ENCODE measurements around the gene MFF. TPM values are rescaled to one million over a fixed set of nuclear protein-coding genes. Genes with fewer than 3 reads are reported as not detected.

The MFF gene
- total and polyA plus RNA-seq, 2 of the 8 experiments (the other 6 are each of a cell fraction or from before 2014, with no cell fraction given), result 36.2 to 86.8 TPM

- Histone ChIP-seq H3K79me1 (ENCODE audit: low read depth, low read length) (no peaks in the 10 kb centered on the region), H3K4me1 (replicated peaks in 1 of 4; ENCODE audit: control insufficient read depth in 3 of 4, insufficient read depth in 4 of 4, low read length in 3 of 4) (no peaks in the 10 kb centered on the region; a peak in 1 of 7 replicates), H3K4ac (replicated peaks; ENCODE audit: insufficient read length, low read depth, low read length) (no peak overlapping the region), H4K20me1 (replicated peaks in 1 of 2; ENCODE audit: control insufficient read depth in 1 of 2, insufficient read depth in 2 of 2, low read length in 2 of 2) (peaks cover 0 to 3% of the 10 kb centered on the region in 2 experiments), H3K27ac (ENCODE audit: low read depth, low read length) (no peak overlapping the region), H3K27me3 (replicated peaks in 1 of 4; ENCODE audit: control insufficient read depth in 3 of 4, extremely low read depth in 1 of 4, insufficient read depth in 3 of 4, low read length in 3 of 4) (no peaks in the 10 kb centered on the region), H3K4me3 (ENCODE audit: extremely low read depth in 1 of 4, insufficient read depth in 2 of 4, low read depth in 3 of 4, low read length in 4 of 4) (no peak overlapping the region), H3K18ac (ENCODE audit: extremely low read depth, low read length) (no peak overlapping the region), H3K9ac (replicated peaks in 1 of 4; ENCODE audit: extremely low read depth in 1 of 4, low read depth in 3 of 4, low read length in 3 of 4) (no peak overlapping the region), H3K79me2 (ENCODE audit: control insufficient read depth in 1 of 2, insufficient read depth in 2 of 2, low read length in 2 of 2) (peaks cover 4 to 34% of the 10 kb centered on the region in 2 experiments; a peak in 3 of 4 replicates), H2BK20ac (ENCODE audit: low read length) (no peak overlapping the region), H2BK15ac (ENCODE audit: low read length) (no peak overlapping the region), H3K9me3 (ENCODE audit: insufficient read depth in 2 of 2, low read depth in 1 of 2, low read length in 1 of 2) (peaks cover 9 to 22% of the 10 kb centered on the region in 2 experiments; a peak in 3 of 4 replicates), H3K56ac (replicated peaks; ENCODE audit: insufficient read length, low read depth, low read length) (no peak overlapping the region), H3K4me2 (ENCODE audit: insufficient read depth in 1 of 2, low read depth in 2 of 2, low read length in 2 of 2) (peak overlapping the region in 1 of 2 experiments; percentile 69; a peak in 1 of 4 replicates), H3K36me3 (ENCODE audit: control insufficient read depth in 2 of 4, insufficient read depth in 4 of 4, low read length in 3 of 4) (peaks cover 0 to 6% (median 0%) of the 10 kb centered on the region in 4 experiments; a peak in 2 of 8 replicates), H2BK120ac (replicated peaks; ENCODE audit: low read depth, low read length) (no peak overlapping the region), H2BK5ac (ENCODE audit: low read depth, low read length) (no peak overlapping the region), H4K8ac (ENCODE audit: extremely low read depth, insufficient read depth, low read length) (no peak overlapping the region), H4K5ac (ENCODE audit: insufficient read length, low read depth, low read length) (no peak overlapping the region), H4K91ac (replicated peaks; ENCODE audit: insufficient read length, low read length) (no peak overlapping the region), H3K23ac (ENCODE audit: insufficient read length) (no peak overlapping the region), H3K14ac (ENCODE audit: insufficient read length) (no peak overlapping the region), H2BK12ac (ENCODE audit: low read depth, low read length) (no peak overlapping the region), H2AFZ (ENCODE audit: low read length) (no peak overlapping the region), H2AK5ac (ENCODE audit: low read depth, low read length) (no peak overlapping the region), H3K23me2 (ENCODE audit: low read depth, low read length) (no peaks in the 10 kb centered on the region; the same call in 1 of the 2 replicates)
- DNase-seq (ENCODE audit: low read depth in 1 of 2, low spot score in 2 of 2) (no peak), FAIRE-seq (no peak)
- 97% methylated on average over 4 of the region's 4 CpGs; no CpG with 5 or more reads in 1 of the 2 experiments for WGBS, 2 experiments (ENCODE audit: extremely low coverage in 1 of 2, insufficient coverage in 1 of 2, insufficient read length in 1 of 2, insufficient replicate concordance in 2 of 2, low coverage in 1 of 2, low lambda C conversion rate in 2 of 2, missing lambda C conversion rate in 1 of 2)
- POLR2A ChIA-PET (ENCODE audit: partially characterized antibody), result interaction anchor here (1.4 kb wide), 1 partner anchor 25 kb away, joined by 3 read pairs; no protein-coding TSS in a partner anchor
- CTCF ChIA-PET (ENCODE audit: partially characterized antibody), result no interaction called here
- no peak for TF ChIP-seq USF2 (IDR thresholded peaks at IDR 0.05; ENCODE audit: low read length)
Observed at GRCh38 chr2:227323818-227324217, 1.2 kb upstream of the MFF start.

All from H1 (cell line).